Neutrophil (primary cell): ENCODE data around the gene G6PC3.

ENCODE experiments used
- H3K27ac ChIP-seq: fragments of 200-600 bp; sonication (generic); 2 replicates; pipeline ENCODE4 v1.5.1; 2016; ENCODE audit warnings: mild to moderate bottlenecking, moderate library complexity
- H3K27me3 ChIP-seq: fragments of 200-600 bp; sonication (generic); 2 replicates; pipeline ENCODE4 v1.6.0; 2016; ENCODE audit warnings: mild to moderate bottlenecking
- H3K36me3 ChIP-seq: fragments of 200-600 bp; sonication (generic); 2 replicates; pipeline ENCODE4 v1.5.1; 2017
- H3K4me1 ChIP-seq, 2 experiments: fragments of 200-600 bp in 1 of 2; sonication (generic) in 1 of 2; 1 replicate in 1 of 2; 2 replicates in 1 of 2; pipeline versions ENCODE4 v1.5.1 to v1.6.1; 2013 to 2016; ENCODE audit warnings: low read depth in 1 of 2, low read length in 1 of 2, mild to moderate bottlenecking in 1 of 2, moderate library complexity in 1 of 2; ENCODE audit not compliant: control insufficient read depth in 1 of 2, insufficient read depth in 1 of 2
- H3K4me3 ChIP-seq, 2 experiments: fragments of 200-600 bp in 1 of 2; sonication (generic) in 1 of 2; 1 replicate in 1 of 2; 2 replicates in 1 of 2; pipeline ENCODE4 v1.5.1; 2013 to 2016; ENCODE audit warnings: low read depth in 1 of 2, low read length in 1 of 2, mild to moderate bottlenecking in 1 of 2, moderate library complexity in 1 of 2
- H3K9me3 ChIP-seq: fragments of 200-600 bp; sonication (generic); 2 replicates; pipeline ENCODE4 v1.5.1; 2016
- CTCF ChIP-seq: fragments of 200-600 bp; sonication (generic); IDR thresholded peaks from 2 replicates; pipeline ENCODE4 v1.5.1; 2016; ENCODE audit warnings: antibody characterized with exemption

G6PC3 gene

GRCh38 chr17:44102849-44103622 lies 32.5 kb downstream of the G6PC3 start:
- Histone ChIP-seq H3K27ac (no peak overlapping the region), H3K36me3 (peaks cover 48% of the 10 kb centered on the region), H3K27me3 (no peaks in the 10 kb centered on the region), H3K4me1 (peaks cover 0 to 5% of the 10 kb centered on the region in 2 experiments), H3K9me3 (no peaks in the 10 kb centered on the region), H3K4me3 (no peak overlapping the region)
- no peak for TF ChIP-seq CTCF

- Histone ChIP-seq H3K27ac (no peak overlapping the region), H3K36me3 (peaks cover 71% of the 10 kb centered on the region), H3K4me1 (peaks cover 11% of the 10 kb centered on the region in 2 experiments), H3K27me3 (no peaks in the 10 kb centered on the region), H3K9me3 (no peaks in the 10 kb centered on the region), H3K4me3 (no peak overlapping the region)
- no peak for TF ChIP-seq CTCF
Observed at GRCh38 chr17:44105483-44105882, 34.9 kb downstream of the G6PC3 start.

DNA sequence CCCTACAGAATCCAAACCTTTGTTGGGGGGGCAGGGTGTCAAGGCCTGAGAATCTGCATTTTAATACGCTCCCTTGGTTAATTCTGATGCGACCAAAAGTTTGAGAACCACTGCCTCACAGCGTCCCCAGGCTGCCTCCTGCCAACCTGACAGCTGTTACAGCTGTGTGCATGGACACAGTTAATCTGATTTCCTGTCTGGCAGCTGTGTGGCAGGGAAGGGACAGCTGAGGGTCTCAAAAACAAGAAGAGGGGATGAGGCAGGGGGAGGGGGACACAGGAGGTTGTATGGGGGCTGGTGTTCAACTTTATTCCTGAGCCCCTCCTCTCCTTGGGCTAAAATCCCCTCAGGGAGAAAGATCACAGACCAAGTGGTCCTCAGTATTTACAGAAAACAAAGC lies 35.4 kb downstream of the G6PC3 start:
- peaks cover 15% of the 10 kb centered on the region in 2 experiments for H3K4me1 ChIP-seq
- no peak overlapping the region for H3K4me3 ChIP-seq
- H3K36me3 ChIP-seq, result peaks cover 73% of the 10 kb centered on the region
- no peaks in the 10 kb centered on the region for H3K9me3 ChIP-seq
- H3K27ac ChIP-seq, result no peak overlapping the region
- TF ChIP-seq CTCF, result no peak
- H3K27me3 ChIP-seq, result no peaks in the 10 kb centered on the region

GRCh38 chr17:44106801-44107200 lies 36.3 kb downstream of the G6PC3 start:
- Histone ChIP-seq H3K9me3 (no peaks in the 10 kb centered on the region), H3K4me3 (no peak overlapping the region), H3K27me3 (no peaks in the 10 kb centered on the region), H3K36me3 (peaks cover 69% of the 10 kb centered on the region), H3K27ac (no peak overlapping the region), H3K4me1 (peaks cover 24% of the 10 kb centered on the region in 2 experiments)
- TF ChIP-seq CTCF, result no peak

- peaks cover 61% of the 10 kb centered on the region for H3K36me3 ChIP-seq
- no peak overlapping the region for H3K4me3 ChIP-seq
- peaks cover 26 to 28% of the 10 kb centered on the region in 2 experiments for H3K4me1 ChIP-seq
- no peaks in the 10 kb centered on the region for H3K27me3 ChIP-seq
- no peak for TF ChIP-seq CTCF
- H3K27ac ChIP-seq, result no peak overlapping the region
- no peaks in the 10 kb centered on the region for H3K9me3 ChIP-seq
Observed at GRCh38 chr17:44108440-44109311, 38.1 kb downstream of the G6PC3 start.
